ENCODE measurements around the gene RRAD. TPM values are rescaled to one million over a fixed set of nuclear protein-coding genes. Genes with fewer than 3 reads are reported as not detected.
"Not testable (repeated sequence)": the region's sequence is repeated elsewhere in the genome, so short reads cannot be mapped to it uniquely, and the experiment has no call there.

The RRAD gene, protein sequence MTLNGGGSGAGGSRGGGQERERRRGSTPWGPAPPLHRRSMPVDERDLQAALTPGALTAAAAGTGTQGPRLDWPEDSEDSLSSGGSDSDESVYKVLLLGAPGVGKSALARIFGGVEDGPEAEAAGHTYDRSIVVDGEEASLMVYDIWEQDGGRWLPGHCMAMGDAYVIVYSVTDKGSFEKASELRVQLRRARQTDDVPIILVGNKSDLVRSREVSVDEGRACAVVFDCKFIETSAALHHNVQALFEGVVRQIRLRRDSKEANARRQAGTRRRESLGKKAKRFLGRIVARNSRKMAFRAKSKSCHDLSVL
- total RNA-seq: 1 to 10 TPM in 1 of 2 donors, not detected in 1; 8.3 TPM

DNA sequence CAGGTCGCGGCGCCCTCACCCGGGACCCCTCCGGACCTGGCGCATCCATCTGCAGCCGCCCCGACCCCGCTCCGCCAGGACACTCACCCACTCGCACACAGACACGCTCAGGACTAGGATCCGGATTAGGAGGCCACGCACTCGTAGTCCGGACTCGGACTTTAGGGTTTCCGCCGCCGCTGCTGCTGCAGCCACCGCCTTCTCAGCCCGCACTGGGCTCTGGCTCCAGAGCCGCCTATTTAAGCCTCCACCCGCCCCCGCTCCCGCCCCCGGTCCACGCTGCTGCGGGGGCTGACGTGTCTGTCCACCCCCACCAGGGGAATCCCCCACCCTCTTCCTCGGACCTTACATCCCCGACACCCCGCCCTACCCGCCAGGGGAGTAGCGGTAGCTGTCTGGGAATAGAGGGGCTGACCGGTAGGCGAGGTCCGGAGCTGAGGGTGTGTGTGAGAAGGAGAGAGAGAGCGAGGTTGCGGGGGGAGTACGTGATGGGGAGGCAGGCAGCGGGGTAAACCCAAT is at the start of gene RRAD:
Gene RRAD, minus strand, starts transcription at position 214 of the 519 bp plus-strand sequence. CDS start 356 bp downstream, outside the sequence.
- Histone ChIP-seq H3K27ac (no peak within 1 kb of the TSS), H3K9me3 (no peaks in the 10 kb centered on the region), H3K27me3 (peaks cover 0 to 12% of the 10 kb centered on the region in 2 donors), H3K36me3 (replicated peaks in 1 of 2; ENCODE audit: insufficient read depth in 1 of 2, low read depth in 2 of 2) (no peaks in the 10 kb centered on the region), H3K4me1 (peaks cover 19% of the 10 kb centered on the region), H3K4me3 (no peak within 1 kb of the TSS)
- intact Hi-C loops (cut with DNase I): no loop called here
- TF ChIP-seq POLR2A (IDR thresholded peaks at IDR 0.05): peak in 1 of 3 donors; percentile 11
- TF ChIP-seq, protein P1, sequence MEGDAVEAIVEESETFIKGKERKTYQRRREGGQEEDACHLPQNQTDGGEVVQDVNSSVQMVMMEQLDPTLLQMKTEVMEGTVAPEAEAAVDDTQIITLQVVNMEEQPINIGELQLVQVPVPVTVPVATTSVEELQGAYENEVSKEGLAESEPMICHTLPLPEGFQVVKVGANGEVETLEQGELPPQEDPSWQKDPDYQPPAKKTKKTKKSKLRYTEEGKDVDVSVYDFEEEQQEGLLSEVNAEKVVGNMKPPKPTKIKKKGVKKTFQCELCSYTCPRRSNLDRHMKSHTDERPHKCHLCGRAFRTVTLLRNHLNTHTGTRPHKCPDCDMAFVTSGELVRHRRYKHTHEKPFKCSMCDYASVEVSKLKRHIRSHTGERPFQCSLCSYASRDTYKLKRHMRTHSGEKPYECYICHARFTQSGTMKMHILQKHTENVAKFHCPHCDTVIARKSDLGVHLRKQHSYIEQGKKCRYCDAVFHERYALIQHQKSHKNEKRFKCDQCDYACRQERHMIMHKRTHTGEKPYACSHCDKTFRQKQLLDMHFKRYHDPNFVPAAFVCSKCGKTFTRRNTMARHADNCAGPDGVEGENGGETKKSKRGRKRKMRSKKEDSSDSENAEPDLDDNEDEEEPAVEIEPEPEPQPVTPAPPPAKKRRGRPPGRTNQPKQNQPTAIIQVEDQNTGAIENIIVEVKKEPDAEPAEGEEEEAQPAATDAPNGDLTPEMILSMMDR (IDR thresholded peaks at IDR 0.05): no peak
- ATAC-seq (peak; percentile 10), DNase-seq (no peak)
- 11 to 47% methylated on average over 12 to 36 of the region's 42 CpGs for WGBS, 2 donors

DNA sequence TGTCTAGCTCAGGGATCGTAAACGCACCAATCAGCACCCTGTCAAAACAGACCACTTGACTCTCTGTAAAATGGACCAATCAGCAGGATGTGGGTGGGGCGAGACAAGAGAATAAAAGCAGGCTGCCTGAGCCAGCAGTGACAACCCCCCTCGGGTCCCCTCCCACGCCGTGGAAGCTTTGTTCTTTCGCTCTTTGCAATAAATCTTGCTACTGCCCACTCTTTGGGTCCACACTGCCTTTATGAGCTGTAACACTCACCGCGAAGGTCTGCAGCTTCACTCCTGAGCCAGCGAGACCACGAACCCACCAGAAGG is 49.6 kb upstream of the RRAD start:
- not testable (repeated sequence) for H3K27me3 ChIP-seq; H3K4me3 ChIP-seq; ATAC-seq; H3K4me1 ChIP-seq; H3K9me3 ChIP-seq; DNase-seq; H3K27ac ChIP-seq; H3K36me3 ChIP-seq (replicated peaks in 1 of 2; ENCODE audit: insufficient read depth in 1 of 2, low read depth in 2 of 2)
- 50 to 52% methylated on average over 6 to 11 of the region's 11 CpGs for WGBS, 2 donors
- intact Hi-C loops (cut with DNase I): loop anchor here (5.0 to 10.0 kb wide), 2 partner anchors 177 to 210 kb away; partner anchors contain the start of genes B3GNT9 and MATCAP1

DNA sequence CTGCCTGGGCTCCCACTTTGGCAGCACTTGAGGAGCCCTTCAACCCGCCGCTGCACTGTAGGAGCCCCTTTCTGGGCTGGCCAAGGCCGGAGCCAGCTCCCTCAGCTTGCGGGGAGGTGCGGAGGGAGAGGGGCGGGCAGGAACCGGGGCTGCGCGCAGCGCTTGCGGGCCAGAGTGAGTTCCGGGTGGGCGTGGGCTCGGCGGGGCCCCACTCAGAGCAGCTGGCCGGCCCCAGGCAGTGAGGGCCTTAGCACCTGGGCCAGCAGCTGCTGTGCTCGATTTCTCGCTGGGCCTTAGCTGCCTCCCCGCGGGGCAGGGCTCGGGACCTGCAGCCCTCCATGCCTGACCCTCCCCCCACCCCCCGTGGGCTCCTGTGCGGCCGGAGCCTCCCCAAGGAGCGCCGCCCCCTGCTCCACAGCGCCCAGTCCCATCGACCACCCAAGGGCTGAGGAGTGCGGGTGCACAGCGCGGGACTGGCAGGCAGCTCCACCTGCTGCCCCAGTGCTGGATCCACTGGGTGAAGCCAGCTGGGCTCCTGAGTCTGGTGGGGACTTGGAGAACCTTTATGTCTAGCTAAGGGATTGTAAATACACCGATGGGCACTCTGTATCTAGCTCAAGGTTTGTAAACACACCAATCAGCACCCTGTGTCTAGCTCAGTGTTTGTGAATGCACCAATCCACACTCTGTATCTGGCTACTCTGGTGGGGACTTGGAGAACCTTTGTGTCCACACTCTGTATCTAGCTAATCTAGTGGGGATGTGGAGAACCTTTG is 49.0 kb upstream of the RRAD start:
- not testable (repeated sequence) for ATAC-seq
- WGBS, 2 donors: 58 to 75% methylated on average over 2 to 26 of the region's 32 CpGs

DNA sequence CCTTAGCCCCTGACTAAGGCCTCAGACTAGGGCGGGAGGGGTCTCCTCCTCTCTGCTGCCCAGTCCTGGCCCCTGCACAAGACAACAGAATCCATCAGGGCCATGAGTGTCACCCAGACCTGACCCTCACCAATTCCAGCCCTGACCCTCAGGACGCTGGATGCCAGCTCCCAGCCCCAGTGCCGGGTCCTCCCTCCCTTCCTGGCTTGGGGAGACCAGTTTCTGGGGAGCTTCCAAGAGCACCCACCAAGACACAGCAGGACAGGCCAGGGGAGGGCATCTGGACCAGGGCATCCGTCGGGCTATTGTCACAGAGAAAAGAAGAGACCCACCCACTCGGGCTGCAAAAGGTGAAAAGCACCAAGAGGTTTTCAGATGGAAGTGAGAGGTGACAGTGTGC is 48.4 kb upstream of the RRAD start:
- H3K27me3 ChIP-seq: no peaks in the 10 kb centered on the region
- H3K9me3 ChIP-seq: no peaks in the 10 kb centered on the region
- ATAC-seq: no peak
- WGBS, 2 donors: 71 to 100% methylated on average over 1 to 6 of the region's 6 CpGs
- TF ChIP-seq, protein P1 (IDR thresholded peaks at IDR 0.05): no peak
- no peak for TF ChIP-seq POLR2A (IDR thresholded peaks at IDR 0.05)
- H3K4me3 ChIP-seq: no peak overlapping the region
- H3K4me1 ChIP-seq: no peaks in the 10 kb centered on the region
- no peaks in the 10 kb centered on the region for H3K36me3 ChIP-seq (replicated peaks in 1 of 2; ENCODE audit: insufficient read depth in 1 of 2, low read depth in 2 of 2)
- no peak for DNase-seq
- intact Hi-C loops (cut with DNase I): loop anchor here (10.0 kb wide), 1 partner anchor 211 kb away; the partner anchor contains the start of gene MATCAP1
- no peak overlapping the region for H3K27ac ChIP-seq

More for the DNA sequence above, 49.0 kb upstream of the RRAD start:
- DNase-seq; H3K36me3 ChIP-seq (replicated peaks in 1 of 2; ENCODE audit: insufficient read depth in 1 of 2, low read depth in 2 of 2); H3K4me3 ChIP-seq; H3K4me1 ChIP-seq; H3K27me3 ChIP-seq; H3K9me3 ChIP-seq; H3K27ac ChIP-seq: not testable (repeated sequence)
- intact Hi-C loops (cut with DNase I): loop anchor here (10.0 kb wide), 1 partner anchor 210 kb away; the partner anchor contains the start of gene MATCAP1

DNA sequence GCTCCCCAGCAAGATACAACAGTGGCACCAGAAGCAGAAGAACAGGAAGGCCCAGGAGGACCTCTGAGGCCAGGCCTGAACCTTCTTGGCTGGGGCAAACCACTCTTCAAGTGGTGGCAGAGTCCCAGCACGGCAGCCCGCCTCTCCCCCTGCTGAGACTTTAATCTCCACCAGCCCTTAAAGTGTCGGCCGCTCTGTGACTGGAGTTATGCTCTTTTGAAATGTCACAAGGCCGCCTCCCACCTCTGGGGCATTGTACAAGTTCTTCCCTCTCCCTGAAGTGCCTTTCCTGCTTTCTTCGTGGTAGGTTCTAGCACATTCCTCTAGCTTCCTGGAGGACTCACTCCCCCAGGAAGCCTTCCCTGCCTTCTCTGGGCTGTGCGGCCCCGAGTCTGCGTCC is 47.6 kb upstream of the RRAD start:
- intact Hi-C loops (cut with DNase I): loop anchor here (10.0 kb wide), 1 partner anchor 212 kb away; the partner anchor contains the start of gene MATCAP1
- Histone ChIP-seq H3K27ac (no peak overlapping the region), H3K9me3 (no peaks in the 10 kb centered on the region), H3K4me1 (no peaks in the 10 kb centered on the region), H3K4me3 (no peak overlapping the region), H3K36me3 (replicated peaks in 1 of 2; ENCODE audit: insufficient read depth in 1 of 2, low read depth in 2 of 2) (no peaks in the 10 kb centered on the region), H3K27me3 (no peaks in the 10 kb centered on the region)
- no peak for TF ChIP-seq POLR2A (IDR thresholded peaks at IDR 0.05)
- TF ChIP-seq, protein P1 (IDR thresholded peaks at IDR 0.05): no peak
- ATAC-seq: no peak
- WGBS, 2 donors: 87 to 88% methylated on average over 9 of the region's 9 CpGs
- no peak for DNase-seq

Data from body of pancreas (tissue), 4 donors.